ENCODE measurements around the gene IFNA10. TPM values are rescaled to one million over a fixed set of nuclear protein-coding genes. Genes with fewer than 3 reads are reported as not detected.
"Not testable (repeated sequence)": the region's sequence is repeated elsewhere in the genome, so short reads cannot be mapped to it uniquely, and the experiment has no call there.

Gene IFNA10
- total RNA-seq (not detected), polyA plus RNA-seq (ENCODE audit: insufficient read depth, low read depth, low replicate concordance) (not detected)
- long read RNA-seq, donor 1 = 0 reads
- long read RNA-seq, donor 2 = 0 reads
- long read RNA-seq, donor 3 = 0 reads
- long read RNA-seq, donor 4 = 0 reads
- long read RNA-seq, donor 5 = 0 reads
- long read RNA-seq, donor 6 = 0 reads
- long read RNA-seq, donor 7 = 0 reads
- long read RNA-seq, donor 8 = 0 reads
- long read RNA-seq, donor 9 = 0 reads
- long read RNA-seq, donor 10 = 0 reads

- H3K9ac ChIP-seq (ENCODE audit: low read length in 3 of 3); H3K27ac ChIP-seq (ENCODE audit: low read depth in 2 of 2, low read length in 2 of 2); H3K4me3 ChIP-seq (ENCODE audit: low read length in 3 of 3); DNase-seq; intact Hi-C loops (cut with DNase I); H3K36me3 ChIP-seq (ENCODE audit: control insufficient read depth in 2 of 3, insufficient read depth in 3 of 3, low read length in 3 of 3); H3K4me1 ChIP-seq (ENCODE audit: control insufficient read depth in 2 of 3, insufficient read depth in 2 of 3, low read depth in 1 of 3, low read length in 3 of 3); H3K27me3 ChIP-seq (ENCODE audit: control insufficient read depth, insufficient read depth, low read length); H3K9me3 ChIP-seq (ENCODE audit: control insufficient read depth in 2 of 3, insufficient read depth in 1 of 3, low read length in 3 of 3); FAIRE-seq: not testable (repeated sequence)
These were observed at the start of gene IFNA10 for GRCh38 chr9:21207043-21207442. Gene IFNA10, minus strand, starts transcription at chr9:21207143. Its CDS starts 46 bp downstream, at chr9:21207097.

GRCh38 chr9:21255538-21256212 lies 48.7 kb upstream of the IFNA10 start:
- no peak overlapping the region for H3K27ac ChIP-seq (ENCODE audit: low read depth in 2 of 2, low read length in 2 of 2)
- H3K36me3 ChIP-seq (ENCODE audit: control insufficient read depth in 2 of 3, insufficient read depth in 3 of 3, low read length in 3 of 3) = no peaks in the 10 kb centered on the region
- FAIRE-seq = no peak
- peak in 2 of 5 donors; percentile 6 to 11 for DNase-seq
- peaks cover 0 to 4% (median 0%) of the 10 kb centered on the region in 3 donors for H3K4me1 ChIP-seq (ENCODE audit: control insufficient read depth in 2 of 3, insufficient read depth in 2 of 3, low read depth in 1 of 3, low read length in 3 of 3)
- no peak for TF ChIP-seq CTCF (IDR thresholded peaks at IDR 0.05; ENCODE audit: borderline replicate concordance, extremely low read depth, insufficient read depth)
- H3K4me3 ChIP-seq (ENCODE audit: low read length in 3 of 3) = no peak overlapping the region
- no peaks in the 10 kb centered on the region for H3K9me3 ChIP-seq (ENCODE audit: control insufficient read depth in 2 of 3, insufficient read depth in 1 of 3, low read length in 3 of 3)
- no peak overlapping the region for H3K9ac ChIP-seq (ENCODE audit: low read length in 3 of 3)
- no peaks in the 10 kb centered on the region for H3K27me3 ChIP-seq (ENCODE audit: control insufficient read depth, insufficient read depth, low read length)
- intact Hi-C loops (cut with DNase I) = no loop called here

GRCh38 chr9:21252721-21253547 lies 46.0 kb upstream of the IFNA10 start:
- H3K27me3 ChIP-seq (ENCODE audit: control insufficient read depth, insufficient read depth, low read length) = no peaks in the 10 kb centered on the region
- FAIRE-seq = peak; percentile 89
- intact Hi-C loops (cut with DNase I) = no loop called here

More at GRCh38 chr9:21252721-21253547, 46.0 kb upstream of the IFNA10 start:
- H3K27ac ChIP-seq (ENCODE audit: low read depth in 2 of 2, low read length in 2 of 2) = no peak overlapping the region
- H3K9ac ChIP-seq (ENCODE audit: low read length in 3 of 3) = no peak overlapping the region
- H3K4me3 ChIP-seq (ENCODE audit: low read length in 3 of 3) = no peak overlapping the region
- peaks cover 0 to 4% (median 0%) of the 10 kb centered on the region in 3 donors for H3K4me1 ChIP-seq (ENCODE audit: control insufficient read depth in 2 of 3, insufficient read depth in 2 of 3, low read depth in 1 of 3, low read length in 3 of 3)
- DNase-seq = peak in 3 of 5 donors; percentile 43 to 53 (median 52)
- H3K36me3 ChIP-seq (ENCODE audit: control insufficient read depth in 2 of 3, insufficient read depth in 3 of 3, low read length in 3 of 3) = no peaks in the 10 kb centered on the region
- TF ChIP-seq CTCF (IDR thresholded peaks at IDR 0.05; ENCODE audit: borderline replicate concordance, extremely low read depth, insufficient read depth) = peak; percentile 51
- H3K9me3 ChIP-seq (ENCODE audit: control insufficient read depth in 2 of 3, insufficient read depth in 1 of 3, low read length in 3 of 3) = no peaks in the 10 kb centered on the region

Data from kidney (tissue), 22 donors.